ENCODE data around the gene GSTT4.
"Not testable (repeated sequence)": the region's sequence is repeated elsewhere in the genome, so short reads cannot be mapped to it uniquely, and the experiment has no call there.

The GSTT4 gene

GRCh38 chr22:24024354-24024753 lies 19.1 kb upstream of the GSTT4 start:
- no peak for DNase-seq

DNA sequence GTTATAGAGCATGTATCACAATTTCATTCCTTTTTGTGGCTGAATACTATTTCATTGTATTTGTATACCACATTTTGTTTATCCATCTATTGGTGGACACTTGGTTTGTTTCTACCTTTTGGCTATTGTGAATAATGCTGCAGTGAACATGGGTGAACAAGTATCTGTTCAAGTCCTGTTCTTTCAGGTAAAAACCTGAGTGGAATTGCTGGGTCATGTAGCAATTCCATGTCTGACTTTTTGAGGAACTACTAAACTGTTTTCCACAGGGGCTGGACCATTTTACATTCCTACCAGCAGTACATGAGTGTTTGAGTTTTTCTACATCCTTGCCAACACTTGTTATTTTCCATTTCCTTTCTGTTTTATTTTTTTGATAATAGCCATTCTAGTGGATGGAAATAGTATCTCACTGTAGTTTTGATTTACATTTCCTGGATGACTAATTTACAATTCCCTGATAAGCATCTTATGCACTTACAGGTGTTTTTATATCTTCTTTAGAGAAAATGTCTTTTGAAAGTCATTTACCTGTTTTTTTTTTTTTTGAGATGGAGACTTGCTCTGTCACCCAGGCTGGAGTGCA lies 18.0 kb upstream of the GSTT4 start:
- ATAC-seq (peak; percentile 28), DNase-seq (no peak)

More at GRCh38 chr22:24024354-24024753, 19.1 kb upstream of the GSTT4 start:
- ATAC-seq, result no peak

DNA sequence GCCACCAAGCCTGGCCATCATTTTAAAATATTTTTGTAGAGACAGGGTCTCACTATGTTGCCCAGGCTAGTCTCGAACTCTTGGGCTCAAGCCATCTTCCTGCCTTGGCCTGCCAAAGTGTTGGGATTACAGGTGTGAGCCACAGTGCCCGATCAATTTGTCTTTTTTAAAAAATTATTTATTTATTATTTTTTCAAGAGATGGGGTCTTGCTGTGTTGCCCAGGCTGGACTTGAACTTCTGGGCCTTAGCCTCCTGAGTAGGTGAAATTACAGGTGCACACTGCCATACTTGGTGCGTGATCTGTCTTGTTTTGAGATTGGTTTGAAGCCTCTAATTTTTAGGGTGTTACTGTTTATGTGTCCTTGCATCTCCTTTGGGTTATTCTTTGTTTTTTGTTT lies 16.1 kb upstream of the GSTT4 start:
- no peak for DNase-seq
- ATAC-seq, result no peak

DNA sequence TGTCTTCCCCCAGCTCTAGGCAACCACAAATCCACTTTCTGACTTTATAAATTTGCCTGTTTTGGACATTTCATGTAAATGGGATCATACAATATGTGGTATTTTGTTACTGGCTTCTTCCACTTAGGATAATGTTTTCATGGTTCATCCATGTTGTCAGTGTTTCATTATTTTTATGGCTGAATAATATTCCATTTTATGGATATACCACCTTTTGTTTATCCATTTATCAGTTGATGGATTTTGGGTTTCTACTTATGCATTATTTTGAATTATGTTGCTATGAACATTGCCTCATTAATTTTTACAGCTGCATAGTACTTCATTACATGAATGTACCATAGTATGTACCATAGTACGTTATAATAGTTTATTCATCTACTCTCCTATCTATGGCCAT lies 10.9 kb upstream of the GSTT4 start:
- no peak for DNase-seq
- no peak for ATAC-seq

- ATAC-seq (no peak), DNase-seq (no peak)
These were observed 6.4 kb upstream of the GSTT4 start for GRCh38 chr22:24011735-24012068.

GRCh38 chr22:24010018-24010391 lies 4.8 kb upstream of the GSTT4 start:
- no peak for ATAC-seq

GRCh38 chr22:24009227-24010017 lies 4.2 kb upstream of the GSTT4 start:
- no peak for ATAC-seq
- DNase-seq, result no peak

More at GRCh38 chr22:24010018-24010391, 4.8 kb upstream of the GSTT4 start:
- no peak for DNase-seq

DNA sequence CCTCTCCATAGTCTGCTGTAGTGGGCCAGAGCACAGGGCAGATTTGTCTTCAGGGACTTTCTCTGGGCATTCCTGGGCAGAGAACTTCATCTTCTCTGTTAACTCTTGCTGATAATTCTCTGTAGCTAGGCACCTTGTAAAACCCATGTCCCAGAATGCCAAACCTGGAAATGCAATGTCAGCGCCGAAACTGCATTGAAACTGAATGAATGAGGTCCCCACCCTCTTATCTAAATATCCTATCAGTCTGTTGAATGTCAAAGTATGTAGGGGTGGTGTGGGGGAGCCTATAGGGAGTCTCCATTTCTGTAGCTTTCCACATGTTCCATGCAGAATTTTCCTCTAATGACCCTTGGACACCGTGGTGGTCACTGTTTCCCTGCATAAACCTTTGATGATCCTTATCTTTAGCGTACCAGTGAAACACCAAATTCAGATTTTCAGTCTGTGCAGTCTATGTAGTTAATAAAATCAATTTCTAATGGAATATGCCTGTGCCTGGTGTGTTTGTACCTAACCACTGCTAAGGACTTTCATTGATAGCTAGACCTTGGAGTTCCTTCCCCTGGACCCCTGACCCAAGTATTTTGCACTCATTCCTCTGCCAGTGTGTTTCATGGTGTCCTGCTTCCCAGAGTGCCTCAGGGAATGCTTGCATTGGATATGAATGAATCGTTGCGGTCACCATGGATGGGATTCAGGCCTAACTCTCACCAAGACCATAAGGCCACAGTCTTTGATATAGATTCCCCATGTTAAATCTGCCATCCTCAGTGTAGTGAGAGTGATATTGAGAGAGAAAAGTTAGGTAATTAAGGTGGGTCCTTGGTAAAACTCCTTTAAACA lies 3.4 kb upstream of the GSTT4 start:
- ATAC-seq (no peak), DNase-seq (no peak)

- no peak for DNase-seq
- ATAC-seq, result no peak
These were observed 2.7 kb upstream of the GSTT4 start for GRCh38 chr22:24008022-24008283.

DNA sequence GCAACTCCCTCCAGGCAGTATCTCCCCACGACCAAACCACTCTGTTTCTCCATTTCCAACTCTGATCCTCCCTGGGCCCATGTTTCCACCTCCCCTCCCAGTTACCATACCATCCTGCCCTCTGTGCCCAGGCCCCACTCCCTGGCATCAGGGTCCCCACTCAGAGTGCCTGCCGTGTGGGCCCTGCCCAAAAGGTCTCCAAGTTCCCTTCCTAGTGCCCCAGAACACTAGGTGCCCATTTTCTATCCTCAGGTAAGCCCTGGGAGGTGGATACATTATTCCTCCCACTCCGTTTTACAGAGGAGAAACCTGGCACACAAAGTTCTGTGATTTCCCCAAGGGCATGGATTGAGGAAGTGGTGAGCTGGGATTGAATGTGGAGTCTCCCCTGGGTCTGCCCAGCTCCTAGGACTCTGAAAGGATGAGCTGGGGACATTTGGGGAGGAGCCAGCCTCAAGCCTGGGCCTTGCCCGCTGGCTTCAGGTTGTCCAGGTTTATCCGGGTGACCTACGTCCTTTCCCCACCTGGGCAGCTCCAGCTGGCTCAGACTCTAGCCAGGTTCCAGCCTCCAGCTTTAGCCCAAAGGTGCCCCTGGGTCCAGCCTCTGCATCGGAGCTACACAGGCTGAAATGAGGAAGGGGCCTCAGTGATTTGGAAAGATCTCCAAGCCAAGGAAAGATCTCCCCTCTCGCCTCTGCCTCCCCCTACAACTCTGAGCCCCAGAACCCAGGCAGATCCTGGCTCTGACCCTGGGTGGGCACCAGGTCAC lies 2.2 kb upstream of the GSTT4 start:
- no peak for DNase-seq
- no peak for ATAC-seq

GRCh38 chr22:24006914-24007214 lies 1.6 kb upstream of the GSTT4 start:
- ATAC-seq (no peak), DNase-seq (no peak)

GRCh38 chr22:24006207-24006913 lies 1.1 kb upstream of the GSTT4 start:
- no peak for DNase-seq
- no peak for ATAC-seq

DNA sequence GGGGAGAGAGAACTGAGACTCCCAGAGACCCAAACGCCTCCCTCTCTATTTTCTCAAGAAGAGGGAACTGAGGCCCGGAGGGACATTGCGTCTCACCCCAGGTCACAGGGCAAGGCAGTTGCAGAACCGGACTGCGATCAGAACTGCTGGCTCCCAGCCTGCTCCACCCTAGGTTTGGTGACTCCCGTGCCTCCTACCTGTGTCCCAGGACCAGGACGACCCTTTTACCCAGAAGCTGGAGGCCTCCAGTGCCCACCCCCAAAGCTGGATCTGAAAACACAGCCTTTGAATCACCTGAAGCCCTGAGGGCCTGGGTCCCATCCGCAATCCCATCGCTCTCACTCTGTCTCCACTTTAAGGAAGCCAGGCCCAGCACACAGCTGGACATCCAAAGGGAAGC lies 1.4 kb downstream of the GSTT4 start:
- DNase-seq (no peak), ATAC-seq (no peak)

DNA sequence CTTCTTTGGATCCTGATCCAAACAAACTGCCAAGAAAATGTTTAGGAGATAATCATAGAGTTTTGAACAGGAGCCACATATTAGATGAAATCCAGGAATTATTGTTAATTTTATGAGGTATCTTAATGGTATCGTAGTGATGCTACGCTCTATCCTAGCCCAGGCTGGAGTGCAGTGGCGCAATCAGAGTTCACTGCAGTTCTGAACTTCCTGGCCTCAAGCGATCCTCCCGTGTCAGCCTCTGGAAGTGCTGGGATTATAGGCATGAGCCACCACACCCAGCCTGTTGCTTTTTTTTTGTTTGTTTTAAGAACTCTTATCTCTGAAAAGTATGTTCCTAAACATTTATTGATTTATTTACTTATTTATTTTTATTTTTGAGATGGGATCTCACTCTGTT lies 2.4 kb downstream of the GSTT4 start:
- DNase-seq (no peak), ATAC-seq (no peak)

- no peak for DNase-seq
- ATAC-seq, result no peak
These were observed 3.0 kb downstream of the GSTT4 start for GRCh38 chr22:24002272-24002671.

DNA sequence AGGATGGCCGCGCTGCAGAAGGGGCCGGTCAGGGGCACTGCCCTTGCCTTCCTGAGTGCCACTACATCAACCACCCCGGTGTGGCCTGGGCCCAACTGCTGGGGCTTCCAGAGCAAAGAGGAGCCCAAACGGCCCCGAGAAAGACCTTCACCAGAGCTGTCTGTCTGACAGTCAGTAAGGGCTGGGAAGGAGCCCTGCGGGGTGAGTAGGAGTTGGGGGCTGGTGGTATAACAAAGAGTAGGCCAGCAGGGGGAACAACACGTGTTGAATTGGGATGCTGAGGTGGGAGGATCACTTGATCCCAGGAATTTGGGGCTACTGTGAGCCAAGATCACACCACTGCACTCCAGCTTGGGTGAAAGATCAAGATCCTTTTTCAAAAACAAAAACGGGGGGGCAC lies 3.9 kb downstream of the GSTT4 start:
- ATAC-seq (no peak), DNase-seq (no peak)

GRCh38 chr22:23999779-24000178 lies 5.5 kb downstream of the GSTT4 start:
- DNase-seq, ATAC-seq: not testable (repeated sequence)

- ATAC-seq (no peak), DNase-seq (no peak)
These were observed 8.2 kb downstream of the GSTT4 start for GRCh38 chr22:23997092-23997491.

GRCh38 chr22:23993581-23994177 lies 11.6 kb downstream of the GSTT4 start:
- not testable (repeated sequence) for ATAC-seq, DNase-seq

DNA sequence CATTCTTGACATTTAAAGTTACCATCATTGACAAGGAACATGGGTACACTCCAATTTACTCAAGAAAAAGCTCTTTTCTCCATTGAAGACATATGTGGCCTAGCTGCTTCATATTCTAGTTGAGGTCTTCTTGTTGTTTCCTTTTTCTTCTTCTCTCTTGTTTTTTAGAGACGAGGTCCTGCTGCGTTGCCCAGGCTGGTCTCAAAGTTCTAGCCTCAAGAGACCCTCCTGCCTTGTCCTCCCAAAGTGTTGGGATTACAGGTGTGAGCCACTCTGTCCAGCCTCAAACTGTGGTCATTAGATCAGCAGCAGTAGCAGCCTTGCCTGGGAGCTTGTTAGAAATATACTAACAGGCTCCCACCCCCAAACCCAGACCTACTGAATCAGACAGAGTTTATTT lies 12.2 kb downstream of the GSTT4 start:
- not testable (repeated sequence) for ATAC-seq, DNase-seq

DNA sequence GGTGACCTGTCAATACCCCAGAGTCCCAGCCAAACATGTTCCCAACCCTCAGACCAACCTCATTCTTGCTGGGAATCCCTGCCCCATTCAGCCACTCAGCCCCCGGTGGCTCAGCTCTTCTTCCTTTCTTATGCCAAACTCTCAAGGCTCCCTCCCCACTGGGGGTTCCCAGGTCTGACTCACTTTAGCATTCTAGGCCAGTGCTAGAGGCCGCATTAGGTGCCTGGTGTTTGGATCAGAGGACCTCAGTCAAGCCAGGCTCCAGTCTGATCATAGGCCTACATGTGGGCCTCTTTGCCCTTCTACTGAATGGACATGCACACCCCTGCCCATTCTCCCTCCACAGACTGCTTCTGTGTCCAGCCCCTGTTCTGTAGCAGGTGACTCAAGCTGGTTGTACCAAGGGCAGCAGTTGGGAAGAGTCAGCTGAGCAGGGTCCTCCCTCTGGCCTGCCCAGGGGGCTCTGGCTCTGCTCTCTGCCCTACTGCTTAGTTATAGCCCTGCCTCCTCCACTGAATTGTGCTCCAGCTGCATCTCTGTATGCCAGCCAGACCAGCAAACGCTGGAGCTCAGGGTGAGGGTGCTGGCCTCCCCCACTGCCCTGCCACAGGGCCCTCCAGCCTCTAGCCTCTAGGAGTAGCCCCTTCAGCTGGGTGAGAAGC lies 15.5 kb downstream of the GSTT4 start:
- peak; percentile 44 for ATAC-seq
- DNase-seq, result not testable (repeated sequence)
